GM10248 (cell line): Measurements from ENCODE around the gene CTIF.

ENCODE experiments used
- CTCF ChIA-PET: fragments of 300-600 bp; sonication (Branson Sonifier 250); formaldehyde crosslinking; extraction: SDS; loops from one replicate; lab custom pipeline; 2021; ENCODE audit warnings: antibody characterized with exemption; lab: Yijun Ruan, JAX
- POLR2A ChIA-PET: fragments of 350-650 bp; sonication (Branson Sonifier 250); formaldehyde crosslinking; extraction: SDS; loops from one replicate; lab custom pipeline; 2020; ENCODE audit warnings: antibody characterized with exemption; lab: Yijun Ruan, JAX
- DNase-seq: peaks from one replicate; pipeline ENCODE4 v3.0.0; 2012; ENCODE audit errors: extremely low spot score
- CTCF ChIP-seq: IDR thresholded peaks from 2 replicates; pipeline ENCODE4 v1.5.1; 2012; ENCODE audit warnings: mild to moderate bottlenecking, low read depth; ENCODE audit errors: extremely low read depth, missing control alignments, control extremely low read depth

Gene CTIF

GRCh38 chr18:48875942-48876511, 337.2 kb downstream of the CTIF start:
- no peak for TF ChIP-seq CTCF
- DNase-seq = no peak
- ChIA-PET CTCF (interaction anchor here (0.9 to 1.8 kb wide), 4 partner anchors 8 to 100 kb away, joined by 3 to 4 read pairs (median 4); no protein-coding TSS in a partner anchor), POLR2A (interaction anchor here (0.6 kb wide), 2 partner anchors 28 to 33 kb away, joined by 3 read pairs; no protein-coding TSS in a partner anchor)

DNA sequence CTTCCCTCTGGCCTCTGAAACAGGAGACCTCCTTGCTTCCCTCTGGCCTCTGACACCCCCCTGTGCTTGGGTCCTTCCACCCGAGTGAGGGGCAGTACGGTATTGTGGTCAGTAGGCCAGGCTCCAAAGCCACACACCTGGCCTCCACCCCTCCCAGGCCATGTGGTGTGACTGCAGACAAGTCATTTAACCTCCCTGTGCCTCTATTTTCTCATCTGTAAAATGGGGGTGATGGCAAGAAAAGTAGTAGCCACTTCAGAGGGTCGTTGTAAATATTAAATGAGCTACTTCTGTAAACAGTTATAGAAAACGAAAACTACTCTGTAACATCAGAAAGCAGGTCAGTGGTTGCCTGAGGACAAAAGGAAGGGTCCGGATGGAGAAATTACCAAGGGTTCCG, 337.8 kb downstream of the CTIF start:
- DNase-seq = no peak
- POLR2A ChIA-PET = interaction anchor here (0.6 kb wide), 2 partner anchors 27 to 33 kb away, joined by 3 read pairs; no protein-coding TSS in a partner anchor
- CTCF ChIA-PET = interaction anchor here (0.9 to 1.8 kb wide), 6 partner anchors 8 to 100 kb away, joined by 3 to 5 read pairs (median 4); no protein-coding TSS in a partner anchor
- no peak for TF ChIP-seq CTCF

DNA sequence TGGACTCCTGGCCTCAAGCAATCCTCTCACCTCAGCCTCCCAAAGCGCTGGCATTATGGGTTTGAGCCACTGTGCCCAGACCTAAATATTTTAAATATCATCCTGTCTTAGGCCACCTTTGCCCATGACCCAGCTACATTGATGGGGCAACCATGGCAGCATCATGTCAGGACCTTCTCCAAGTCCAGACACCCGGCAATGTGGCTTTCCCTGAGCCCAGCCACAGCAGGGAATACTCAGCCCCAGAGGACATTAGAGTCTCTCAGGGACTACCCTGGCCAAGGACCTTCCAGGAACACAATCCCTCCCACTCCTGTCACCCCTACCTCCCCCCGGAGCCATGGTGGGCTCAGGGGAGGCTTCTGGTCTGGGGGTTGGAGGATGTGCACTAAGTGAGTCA, 339.1 kb downstream of the CTIF start:
- ChIA-PET POLR2A (no interaction called here), CTCF (interaction anchor here (1.2 to 1.8 kb wide), 4 partner anchors 10 to 100 kb away, joined by 3 to 5 read pairs (median 4); no protein-coding TSS in a partner anchor)
- DNase-seq = no peak
- TF ChIP-seq CTCF = no peak

- DNase-seq = no peak
- ChIA-PET CTCF (interaction anchor here (1.4 kb wide), 1 partner anchor 101 kb away, joined by 3 read pairs; no protein-coding TSS in a partner anchor), POLR2A (no interaction called here)
- no peak for TF ChIP-seq CTCF
These were observed 339.6 kb downstream of the CTIF start for GRCh38 chr18:48878471-48878870.

DNA sequence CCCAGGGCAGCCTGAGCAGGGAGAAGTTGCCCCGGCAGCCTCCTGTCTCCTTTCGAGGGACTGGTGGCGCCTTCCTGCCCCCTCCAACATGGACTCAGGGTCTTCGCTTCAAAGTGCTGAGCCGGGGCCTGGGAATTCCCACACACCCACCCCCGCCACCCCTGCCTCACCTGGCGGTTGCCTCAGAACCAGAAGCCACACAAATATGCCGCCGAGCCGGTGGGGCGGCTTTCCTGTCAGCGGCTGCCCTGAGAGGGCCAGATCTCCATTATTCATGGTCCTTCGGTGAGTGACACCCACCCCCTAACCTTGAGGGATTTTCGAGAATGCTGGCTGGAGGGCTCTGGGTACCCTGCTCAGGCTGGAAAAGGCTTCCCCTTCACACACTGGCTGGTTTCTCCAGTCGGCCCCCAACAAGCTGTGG, 340.2 kb downstream of the CTIF start:
- no peak for TF ChIP-seq CTCF
- ChIA-PET POLR2A (no interaction called here), CTCF (interaction anchor here (1.2 to 1.5 kb wide), 2 partner anchors 43 to 85 kb away, joined by 3 read pairs; no protein-coding TSS in a partner anchor)
- no peak for DNase-seq

DNA sequence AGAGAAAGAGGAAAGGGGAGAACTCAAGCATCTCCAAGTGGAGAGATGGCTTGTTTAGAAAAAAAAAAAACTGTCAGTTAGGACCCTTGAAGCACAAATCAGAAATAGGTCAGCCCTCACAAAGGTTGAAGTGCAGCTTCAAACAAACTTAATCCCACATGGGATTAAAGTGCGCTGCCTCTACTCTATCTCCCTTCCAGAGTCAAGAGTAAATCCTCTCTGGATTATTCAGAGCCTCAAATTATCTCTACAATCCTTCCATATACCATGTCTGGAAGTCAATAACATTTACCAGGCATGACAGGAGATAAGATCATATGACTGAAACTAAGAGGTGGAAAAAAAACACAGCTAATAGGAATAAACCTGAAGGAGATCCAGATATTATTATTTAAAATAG, 342.1 kb downstream of the CTIF start:
- no peak for TF ChIP-seq CTCF
- DNase-seq = no peak
- CTCF ChIA-PET = interaction anchor here (0.7 to 1.3 kb wide), 2 partner anchors 11 to 22 kb away, joined by 3 to 4 read pairs; no protein-coding TSS in a partner anchor
- POLR2A ChIA-PET = no interaction called here
